Activated naive CD4-positive, alpha-beta T cell treated with Interleukin-2 at 50 U/mL for 16 hours (primary cell): Measurements from ENCODE around the gene IGLL5.

Source experiments
- DNase-seq: peaks from one replicate; pipeline ENCODE4 v3.0.0-alpha.2; 2020

Gene IGLL5

DNA sequence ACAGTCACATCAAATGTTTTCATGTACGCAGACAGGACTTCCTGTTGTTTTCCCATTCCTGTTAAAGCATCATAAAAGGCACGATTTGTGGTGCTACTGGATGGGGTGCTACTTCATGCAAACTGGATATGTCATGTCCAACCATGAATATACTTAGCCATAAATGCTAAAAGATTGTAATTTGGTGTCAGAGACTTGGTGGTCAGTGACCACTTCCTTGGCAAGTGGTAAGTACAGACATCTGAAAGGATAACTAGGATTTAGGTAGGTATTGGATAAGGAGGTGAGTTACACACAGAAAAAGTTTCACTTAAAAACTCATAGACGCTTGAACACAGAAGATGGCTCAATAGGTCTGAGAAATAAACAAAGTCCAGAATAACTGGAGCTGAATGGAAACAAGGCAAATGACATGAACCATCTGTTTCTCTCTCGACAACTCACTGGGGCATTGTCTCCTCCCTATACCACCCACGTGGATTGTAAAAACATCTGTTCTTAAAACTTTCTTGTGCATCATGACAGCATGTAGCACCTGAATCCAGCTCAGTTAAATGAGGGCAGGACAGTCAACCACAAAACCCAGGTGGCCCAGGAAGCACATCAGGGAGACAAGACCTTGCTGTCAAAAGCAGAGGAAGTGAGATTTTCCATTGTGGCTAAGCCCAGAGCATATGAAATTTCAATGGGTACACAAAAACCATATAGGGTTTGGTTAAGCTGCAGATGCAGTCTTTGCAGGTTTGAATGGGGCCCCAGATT, 22.1 kb upstream of the IGLL5 start:
- peak; percentile 14 for DNase-seq

DNA sequence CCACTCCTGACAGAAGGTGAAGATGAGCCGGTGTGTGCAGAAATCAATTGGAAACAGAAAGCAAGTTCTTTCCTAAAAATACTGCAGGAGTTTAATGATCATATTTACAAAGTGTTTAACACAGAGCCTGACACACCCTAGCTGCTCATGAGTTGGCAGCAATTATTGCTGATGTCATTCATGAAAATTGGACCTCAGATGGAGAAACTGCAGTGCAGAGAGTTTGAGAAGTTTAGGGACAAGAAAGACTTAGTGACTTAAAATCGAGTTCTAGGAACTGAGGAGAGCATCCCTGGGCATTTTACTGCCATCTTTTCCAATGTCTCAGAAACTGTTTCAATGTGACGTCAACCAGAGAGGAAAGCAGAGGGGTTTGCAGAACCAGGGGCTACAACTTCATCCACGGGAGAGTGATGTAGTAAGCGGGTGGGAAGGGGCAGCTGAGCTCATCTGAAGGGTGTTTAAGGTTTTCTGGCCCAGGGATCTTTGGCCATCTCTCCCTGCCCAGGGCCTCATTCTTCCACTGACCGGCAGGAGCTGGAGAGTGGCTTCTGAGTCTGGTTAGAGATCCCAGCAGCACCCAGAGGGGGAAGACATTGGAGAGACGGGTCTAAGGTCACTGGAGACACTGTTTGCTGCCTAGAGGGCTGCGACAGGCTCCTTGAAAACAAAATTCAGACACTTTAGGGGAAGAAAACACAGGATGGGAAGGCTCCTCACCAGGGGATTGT, 21.1 kb upstream of the IGLL5 start:
- DNase-seq = no peak

- no peak for DNase-seq
Observed at GRCh38 chr22:22867996-22868715, 19.5 kb upstream of the IGLL5 start.

GRCh38 chr22:22870577-22871404, 16.8 kb upstream of the IGLL5 start:
- DNase-seq = no peak

- DNase-seq = no peak
Observed at GRCh38 chr22:22871536-22872278, 15.9 kb upstream of the IGLL5 start.

DNA sequence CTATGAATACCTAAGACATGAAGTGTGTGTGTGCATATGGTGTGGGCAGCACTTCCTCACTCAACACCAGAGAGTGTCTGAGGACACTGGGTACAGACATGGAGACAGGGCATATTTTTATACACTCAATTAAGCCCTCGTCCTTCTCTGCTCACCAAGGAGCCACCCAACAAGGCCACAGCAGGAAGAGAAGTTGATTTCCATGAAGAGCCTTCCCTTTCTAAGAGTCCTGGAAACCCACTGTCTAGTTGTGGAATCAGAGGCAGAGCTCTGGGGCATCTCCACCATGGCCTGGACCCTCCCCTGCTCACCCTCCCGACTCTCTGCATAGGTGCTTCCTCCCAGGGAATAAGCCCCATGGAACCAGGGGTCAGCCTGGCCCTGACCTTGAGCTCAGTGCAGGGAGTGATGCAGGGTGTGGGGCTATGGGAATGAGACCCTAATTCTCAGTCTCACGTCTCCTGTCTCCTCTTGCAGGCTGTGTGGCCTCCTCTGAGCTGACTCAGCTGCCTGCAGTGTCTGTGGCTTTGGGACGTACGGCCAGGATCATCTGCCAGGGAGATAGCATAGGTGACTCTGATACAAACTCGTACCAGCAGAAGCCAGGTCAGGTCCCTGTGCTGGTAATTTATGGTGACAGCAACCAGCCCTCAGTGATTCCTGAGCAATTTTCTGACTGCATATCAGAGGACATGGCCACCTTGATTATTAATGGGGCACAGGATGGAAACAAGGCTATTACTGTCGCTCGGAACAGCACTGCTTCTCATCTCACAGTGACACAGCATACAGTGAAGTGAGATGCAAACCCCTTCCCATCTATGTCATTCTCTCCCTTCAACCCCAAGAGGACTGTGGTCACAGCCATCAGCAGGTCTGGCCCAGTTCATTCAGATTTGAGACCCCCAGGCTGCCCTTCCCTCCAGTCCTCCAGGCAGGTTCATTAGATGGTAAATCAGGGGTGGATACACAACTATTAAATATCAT, 14.6 kb upstream of the IGLL5 start:
- no peak for DNase-seq

DNA sequence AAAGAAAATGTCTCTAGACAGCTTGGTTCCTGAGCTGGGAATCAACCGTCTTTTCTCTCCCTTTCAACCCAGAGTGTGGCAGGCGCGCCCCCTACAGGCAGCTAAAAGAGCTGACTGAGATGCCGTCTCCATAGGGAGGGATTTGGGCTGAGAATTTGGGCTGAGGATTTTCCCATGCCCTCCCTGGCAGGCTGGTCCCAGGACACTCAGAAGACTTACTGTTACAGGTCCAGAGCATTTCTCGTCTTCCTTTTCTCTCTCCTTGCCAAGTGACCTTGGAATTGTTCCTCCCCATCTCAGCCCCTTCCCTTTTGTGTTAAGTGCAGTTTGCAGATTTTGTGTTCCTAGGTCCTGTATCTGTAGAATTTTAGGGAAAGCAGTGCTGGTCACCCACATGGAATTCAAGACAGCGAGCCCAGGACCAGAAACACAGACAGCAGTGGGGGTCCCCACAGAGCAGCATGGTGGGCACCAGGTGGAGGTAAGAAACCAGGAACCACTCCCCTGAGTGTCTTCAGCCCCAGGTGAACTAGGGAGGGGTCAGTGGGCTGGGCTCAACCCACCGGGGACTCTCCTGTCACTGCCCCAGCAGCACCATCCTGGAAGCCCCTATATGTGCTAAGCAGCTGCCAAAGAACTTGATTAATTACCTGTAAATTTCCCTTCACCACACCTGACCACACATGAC, 9.9 kb upstream of the IGLL5 start:
- DNase-seq = peak; percentile 75

- no peak for DNase-seq
Observed at GRCh38 chr22:22878211-22878570, 9.4 kb upstream of the IGLL5 start.

- no peak for DNase-seq
Observed at GRCh38 chr22:22878801-22879674, 8.6 kb upstream of the IGLL5 start.

- DNase-seq = no peak
Observed at GRCh38 chr22:22879675-22880155, 7.9 kb upstream of the IGLL5 start.

GRCh38 chr22:22880645-22881044, 7.0 kb upstream of the IGLL5 start:
- no peak for DNase-seq

- no peak for DNase-seq
Observed at GRCh38 chr22:22881116-22882000, 6.3 kb upstream of the IGLL5 start.

GRCh38 chr22:22882033-22882717, 5.4 kb upstream of the IGLL5 start:
- no peak for DNase-seq

DNA sequence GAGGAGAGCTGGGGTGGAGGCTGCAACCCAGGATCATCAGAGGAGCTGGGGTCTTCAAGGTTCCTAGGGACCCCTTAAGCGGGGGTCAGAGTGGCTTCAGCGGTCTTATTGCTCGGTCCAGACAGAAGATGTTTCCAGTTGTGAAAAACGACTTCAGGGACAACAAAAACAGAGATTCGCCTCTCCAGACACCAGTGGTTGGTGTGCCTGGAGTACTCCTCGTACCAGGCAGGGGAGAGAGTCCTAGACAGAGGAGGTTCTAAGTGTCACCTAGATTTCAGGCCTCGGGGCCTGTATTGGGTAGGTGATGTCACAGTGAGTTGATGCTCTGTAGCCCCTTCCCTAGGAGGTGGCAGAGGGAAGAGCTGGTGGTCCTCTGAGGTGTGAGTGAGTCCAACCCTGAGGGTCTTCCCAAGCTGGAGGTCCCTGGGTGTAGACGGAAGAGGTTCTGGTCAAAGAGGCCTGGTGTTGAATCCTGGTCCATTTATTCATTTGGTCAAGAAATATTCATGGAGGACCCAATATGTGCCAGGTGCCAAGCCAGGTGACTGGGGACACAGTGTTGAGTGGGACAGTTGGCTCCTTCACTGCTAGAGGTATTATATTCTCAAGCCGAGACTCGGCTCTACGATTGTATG, 4.4 kb upstream of the IGLL5 start:
- no peak for DNase-seq

DNA sequence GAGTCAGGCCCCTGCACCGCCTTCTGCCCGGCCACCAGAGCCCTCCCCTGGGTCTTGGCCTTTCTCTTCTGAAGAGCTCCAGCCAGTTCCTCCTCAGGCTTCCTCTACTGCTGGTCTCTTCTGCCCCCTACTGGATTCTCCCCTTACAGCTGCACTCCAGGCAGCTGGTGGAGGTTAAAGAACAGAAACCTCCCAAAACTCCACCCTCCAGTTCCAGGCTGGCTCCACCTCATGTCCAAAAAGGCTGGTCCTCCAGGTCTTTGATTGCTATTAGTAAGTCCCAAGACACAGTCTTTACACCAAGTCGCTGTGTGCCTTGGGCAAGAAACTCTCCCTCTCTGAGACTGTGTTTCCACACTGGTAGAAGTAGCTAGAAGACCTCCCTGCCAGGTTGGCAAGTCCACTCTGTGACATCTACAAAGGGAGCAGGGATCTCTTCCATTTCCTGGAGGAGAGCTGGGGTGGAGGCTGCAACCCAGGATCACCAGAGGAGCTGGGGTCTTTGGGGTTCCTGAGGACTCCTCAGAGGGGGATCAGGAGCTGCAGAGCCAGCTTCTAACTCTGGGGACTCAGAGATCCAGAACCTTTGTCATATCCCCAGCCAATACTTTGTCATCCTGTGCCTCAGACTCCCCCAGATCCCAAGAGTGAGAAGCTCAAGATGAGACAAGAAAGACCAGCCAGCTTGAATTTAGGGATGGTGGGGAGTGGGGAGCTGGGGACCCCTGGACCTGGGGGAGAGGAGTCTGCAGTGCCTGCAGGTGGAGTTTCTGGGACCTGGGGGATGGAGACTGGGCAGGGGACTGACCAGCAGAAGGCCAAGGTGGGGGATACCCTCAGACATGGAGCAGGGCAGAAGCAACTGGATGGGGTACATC, 3.4 kb upstream of the IGLL5 start:
- peak; percentile 64 for DNase-seq
